ENCODE data around the gene MPL. TPM values are rescaled to one million over a fixed set of nuclear protein-coding genes. Genes with fewer than 3 reads are reported as not detected.

MPL gene
- total RNA-seq, 4 donors from 2014 or later, result not detected

DNA sequence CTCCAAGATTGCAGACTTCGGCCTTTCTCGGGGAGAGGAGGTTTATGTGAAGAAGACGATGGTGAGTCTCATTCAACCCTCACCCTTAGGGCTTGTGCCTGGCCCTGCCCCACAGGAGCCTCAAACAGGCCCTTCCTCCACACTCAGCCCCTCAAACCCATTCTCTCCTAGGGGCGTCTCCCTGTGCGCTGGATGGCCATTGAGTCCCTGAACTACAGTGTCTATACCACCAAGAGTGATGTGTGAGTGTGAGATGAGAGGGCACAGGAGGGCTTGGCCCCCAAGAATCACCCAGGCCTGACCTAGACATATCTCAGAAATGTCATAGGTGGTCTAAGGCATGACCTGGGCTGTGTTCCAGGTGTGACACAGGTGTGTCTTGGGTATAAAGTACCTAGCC lies 18.3 kb upstream of the MPL start:
- H3K27ac ChIP-seq, result no peak overlapping the region
- H3K9me3 ChIP-seq, result no peaks in the 10 kb centered on the region
- no peaks in the 10 kb centered on the region for H3K36me3 ChIP-seq
- no peak overlapping the region for H3K4me3 ChIP-seq
- H3K4me1 ChIP-seq, result no peaks in the 10 kb centered on the region
- peak in 1 of 2 donors; percentile 38 for DNase-seq (ENCODE audit: low spot score in 2 of 2)
- H3K27me3 ChIP-seq, result no peaks in the 10 kb centered on the region
- WGBS, result 92% methylated on average over 5 of the region's 5 CpGs
- no peak for TF ChIP-seq POLR2A (IDR thresholded peaks at IDR 0.05)
- no peak for TF ChIP-seq EP300 (IDR thresholded peaks at IDR 0.05)
- no peak for TF ChIP-seq POLR2AphosphoS5 (IDR thresholded peaks at IDR 0.05)
- TF ChIP-seq, protein P1, sequence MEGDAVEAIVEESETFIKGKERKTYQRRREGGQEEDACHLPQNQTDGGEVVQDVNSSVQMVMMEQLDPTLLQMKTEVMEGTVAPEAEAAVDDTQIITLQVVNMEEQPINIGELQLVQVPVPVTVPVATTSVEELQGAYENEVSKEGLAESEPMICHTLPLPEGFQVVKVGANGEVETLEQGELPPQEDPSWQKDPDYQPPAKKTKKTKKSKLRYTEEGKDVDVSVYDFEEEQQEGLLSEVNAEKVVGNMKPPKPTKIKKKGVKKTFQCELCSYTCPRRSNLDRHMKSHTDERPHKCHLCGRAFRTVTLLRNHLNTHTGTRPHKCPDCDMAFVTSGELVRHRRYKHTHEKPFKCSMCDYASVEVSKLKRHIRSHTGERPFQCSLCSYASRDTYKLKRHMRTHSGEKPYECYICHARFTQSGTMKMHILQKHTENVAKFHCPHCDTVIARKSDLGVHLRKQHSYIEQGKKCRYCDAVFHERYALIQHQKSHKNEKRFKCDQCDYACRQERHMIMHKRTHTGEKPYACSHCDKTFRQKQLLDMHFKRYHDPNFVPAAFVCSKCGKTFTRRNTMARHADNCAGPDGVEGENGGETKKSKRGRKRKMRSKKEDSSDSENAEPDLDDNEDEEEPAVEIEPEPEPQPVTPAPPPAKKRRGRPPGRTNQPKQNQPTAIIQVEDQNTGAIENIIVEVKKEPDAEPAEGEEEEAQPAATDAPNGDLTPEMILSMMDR (IDR thresholded peaks at IDR 0.05), result no peak

DNA sequence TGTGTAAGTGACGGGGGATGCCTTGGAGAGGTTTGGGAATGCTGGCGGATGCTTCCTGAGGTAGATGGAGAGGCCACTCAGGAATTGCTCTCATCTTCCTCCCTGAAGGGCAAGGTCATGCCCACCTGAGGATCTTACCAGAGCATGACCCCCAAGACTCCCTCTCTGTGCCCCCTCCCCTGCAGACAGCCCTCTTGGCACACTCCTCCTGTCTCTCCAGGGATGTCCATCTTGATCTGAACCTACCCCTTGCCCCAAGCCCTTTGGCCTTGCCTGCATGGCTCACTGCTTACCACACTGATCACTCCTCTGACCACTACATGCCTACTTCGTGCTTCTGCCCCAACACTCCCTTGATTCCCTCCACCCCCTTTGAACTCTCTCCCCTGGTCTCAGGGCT lies 17.9 kb upstream of the MPL start:
- Histone ChIP-seq H3K9me3 (no peaks in the 10 kb centered on the region), H3K27ac (no peak overlapping the region), H3K36me3 (no peaks in the 10 kb centered on the region), H3K27me3 (no peaks in the 10 kb centered on the region), H3K4me3 (no peak overlapping the region), H3K4me1 (no peaks in the 10 kb centered on the region)
- WGBS, result 94% methylated on average over 2 of the region's 3 CpGs
- peak in 1 of 2 donors; percentile 29 for DNase-seq (ENCODE audit: low spot score in 2 of 2)
- TF ChIP-seq, protein P1 (IDR thresholded peaks at IDR 0.05), result no peak
- TF ChIP-seq POLR2AphosphoS5 (IDR thresholded peaks at IDR 0.05) (no peak), EP300 (IDR thresholded peaks at IDR 0.05) (no peak), POLR2A (IDR thresholded peaks at IDR 0.05) (no peak)

DNA sequence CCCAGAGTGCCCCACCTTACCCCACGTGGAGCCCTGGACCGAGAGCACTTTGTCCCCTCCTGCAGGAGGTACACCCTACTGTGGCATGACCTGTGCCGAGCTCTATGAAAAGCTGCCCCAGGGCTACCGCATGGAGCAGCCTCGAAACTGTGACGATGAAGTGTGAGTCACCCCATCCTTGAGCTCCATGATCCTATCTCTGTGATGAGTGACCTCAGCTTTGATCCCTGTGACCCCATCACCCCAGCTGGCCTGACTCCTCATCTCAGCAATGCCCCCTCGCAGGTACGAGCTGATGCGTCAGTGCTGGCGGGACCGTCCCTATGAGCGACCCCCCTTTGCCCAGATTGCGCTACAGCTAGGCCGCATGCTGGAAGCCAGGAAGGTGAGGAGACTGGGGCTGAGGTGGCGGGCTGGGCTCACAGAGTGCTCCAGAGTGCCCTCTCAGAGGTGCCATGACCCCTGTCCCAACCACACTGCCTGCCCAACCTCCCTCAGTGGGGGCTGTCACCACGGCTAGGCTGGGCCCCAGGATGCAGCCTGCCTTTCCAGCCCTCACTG lies 16.2 kb upstream of the MPL start:
- TF ChIP-seq EP300 (IDR thresholded peaks at IDR 0.05) (no peak), POLR2A (IDR thresholded peaks at IDR 0.05) (no peak)
- 100% methylated on average over 6 of the region's 16 CpGs for WGBS
- Histone ChIP-seq H3K4me1 (no peaks in the 10 kb centered on the region), H3K27ac (no peak overlapping the region), H3K4me3 (no peak overlapping the region), H3K9me3 (peaks cover 4% of the 10 kb centered on the region), H3K27me3 (no peaks in the 10 kb centered on the region), H3K36me3 (no peaks in the 10 kb centered on the region)
- peak in 1 of 2 donors; percentile 59 for DNase-seq (ENCODE audit: low spot score in 2 of 2)

DNA sequence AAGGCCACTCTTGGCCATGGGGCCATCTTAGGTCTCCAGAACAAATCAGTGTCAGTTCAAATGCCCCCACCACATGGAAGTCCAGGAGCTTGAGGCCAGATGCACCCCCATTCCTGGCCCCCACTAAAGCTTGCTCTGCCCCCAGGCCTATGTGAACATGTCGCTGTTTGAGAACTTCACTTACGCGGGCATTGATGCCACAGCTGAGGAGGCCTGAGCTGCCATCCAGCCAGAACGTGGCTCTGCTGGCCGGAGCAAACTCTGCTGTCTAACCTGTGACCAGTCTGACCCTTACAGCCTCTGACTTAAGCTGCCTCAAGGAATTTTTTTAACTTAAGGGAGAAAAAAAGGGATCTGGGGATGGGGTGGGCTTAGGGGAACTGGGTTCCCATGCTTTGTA lies 15.1 kb upstream of the MPL start:
- H3K36me3 ChIP-seq, result no peaks in the 10 kb centered on the region
- peaks cover 8% of the 10 kb centered on the region for H3K9me3 ChIP-seq
- H3K4me1 ChIP-seq, result no peaks in the 10 kb centered on the region
- no peak overlapping the region for H3K27ac ChIP-seq
- no peak overlapping the region for H3K4me3 ChIP-seq
- TF ChIP-seq EP300 (IDR thresholded peaks at IDR 0.05) (no peak), POLR2A (IDR thresholded peaks at IDR 0.05) (no peak)
- TF ChIP-seq, protein P1 (IDR thresholded peaks at IDR 0.05), result no peak
- H3K27me3 ChIP-seq, result no peaks in the 10 kb centered on the region
- DNase-seq (ENCODE audit: low spot score in 2 of 2), result peak in 1 of 2 donors; percentile 40
- 89% methylated on average over 5 of the region's 5 CpGs for WGBS

DNA sequence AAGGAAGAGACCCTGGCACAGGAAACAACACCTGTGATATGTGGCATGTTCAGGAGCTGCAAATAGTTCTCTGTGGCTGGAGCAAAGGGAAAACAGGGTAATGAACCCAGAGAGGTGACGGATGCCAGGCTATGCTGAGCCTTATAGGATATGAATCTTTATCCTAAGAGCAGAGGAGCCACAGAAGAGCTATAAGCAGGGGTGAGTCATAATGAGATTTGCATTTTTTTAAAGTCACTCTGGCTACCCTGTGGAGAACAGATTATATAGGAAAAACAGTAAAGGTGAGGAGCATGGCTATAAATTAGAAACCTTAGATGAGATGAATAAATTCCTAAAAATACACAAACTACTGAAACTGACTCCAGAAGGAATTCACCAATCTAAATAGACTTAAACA lies 12.8 kb upstream of the MPL start:
- Histone ChIP-seq H3K4me1 (peaks cover 3% of the 10 kb centered on the region), H3K9me3 (peaks cover 14% of the 10 kb centered on the region), H3K36me3 (no peaks in the 10 kb centered on the region), H3K4me3 (no peak overlapping the region), H3K27me3 (no peaks in the 10 kb centered on the region), H3K27ac (no peak overlapping the region)
- 91% methylated on average over 1 of the region's 1 CpG for WGBS
- TF ChIP-seq POLR2A (IDR thresholded peaks at IDR 0.05), result no peak
- no peak for TF ChIP-seq POLR2AphosphoS5 (IDR thresholded peaks at IDR 0.05)
- TF ChIP-seq EP300 (IDR thresholded peaks at IDR 0.05), result no peak
- TF ChIP-seq, protein P1 (IDR thresholded peaks at IDR 0.05), result no peak
- DNase-seq (ENCODE audit: low spot score in 2 of 2), result no peak

DNA sequence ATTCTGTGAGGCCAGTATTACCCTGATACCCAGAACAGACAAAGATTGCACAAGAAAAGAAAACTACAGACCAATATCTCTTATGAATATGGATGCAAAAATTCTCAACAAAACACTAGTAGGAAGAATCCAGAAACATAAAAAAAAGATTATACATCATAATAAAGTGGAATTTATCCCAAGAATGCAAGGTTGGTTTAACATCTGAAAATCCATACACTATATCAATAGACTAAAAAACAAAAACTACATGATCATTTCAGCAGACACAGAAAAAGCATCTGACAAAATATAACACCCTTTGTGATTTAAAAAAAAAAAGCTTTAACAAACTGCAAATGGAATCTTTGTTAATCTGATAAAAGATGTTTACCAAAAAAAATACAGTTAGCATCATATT lies 12.2 kb upstream of the MPL start:
- Histone ChIP-seq H3K27ac (no peak overlapping the region), H3K4me3 (no peak overlapping the region), H3K4me1 (peaks cover 9% of the 10 kb centered on the region), H3K36me3 (no peaks in the 10 kb centered on the region), H3K27me3 (no peaks in the 10 kb centered on the region), H3K9me3 (peaks cover 14% of the 10 kb centered on the region)
- DNase-seq (ENCODE audit: low spot score in 2 of 2), result no peak
- no peak for TF ChIP-seq POLR2A (IDR thresholded peaks at IDR 0.05)
- TF ChIP-seq, protein P1 (IDR thresholded peaks at IDR 0.05), result no peak
- TF ChIP-seq EP300 (IDR thresholded peaks at IDR 0.05), result no peak
- no peak for TF ChIP-seq POLR2AphosphoS5 (IDR thresholded peaks at IDR 0.05)
